ENCODE measurements around the gene RPS14.

- no peak for TF ChIP-seq CTCF (IDR thresholded peaks at IDR 0.05; ENCODE audit: poor library complexity, severe bottlenecking)
- TF ChIP-seq EP300 (conservative IDR thresholded peaks at IDR 0.05; ENCODE audit: poor library complexity, severe bottlenecking): no peak
Observed at GRCh38 chr5:150406723-150407095, 42.8 kb downstream of the RPS14 start.

Measured in neural cell (in vitro differentiated cells).